ENCODE measurements around the gene THOP1.
"Not testable (repeated sequence)": the region's sequence is repeated elsewhere in the genome, so short reads cannot be mapped to it uniquely, and the experiment has no call there.

The THOP1 gene

GRCh38 chr19:2782936-2783780 is 2.1 kb upstream of the THOP1 start, which contains the start of gene SGTA:
SGTA (minus strand) TSS chr19:2783273; CDS start chr19:2769068, 14,205 bp downstream.
- DNase-seq (ENCODE audit: low read depth in 2 of 2) = peak; percentile 95 to 97

GRCh38 chr19:2783781-2784145 is 1.5 kb upstream of the THOP1 start:
- DNase-seq (ENCODE audit: low read depth in 2 of 2) = no peak

- DNase-seq (ENCODE audit: low read depth in 2 of 2) = no peak
Measured at GRCh38 chr19:2787115-2787514, 1.8 kb downstream of the THOP1 start.

DNA sequence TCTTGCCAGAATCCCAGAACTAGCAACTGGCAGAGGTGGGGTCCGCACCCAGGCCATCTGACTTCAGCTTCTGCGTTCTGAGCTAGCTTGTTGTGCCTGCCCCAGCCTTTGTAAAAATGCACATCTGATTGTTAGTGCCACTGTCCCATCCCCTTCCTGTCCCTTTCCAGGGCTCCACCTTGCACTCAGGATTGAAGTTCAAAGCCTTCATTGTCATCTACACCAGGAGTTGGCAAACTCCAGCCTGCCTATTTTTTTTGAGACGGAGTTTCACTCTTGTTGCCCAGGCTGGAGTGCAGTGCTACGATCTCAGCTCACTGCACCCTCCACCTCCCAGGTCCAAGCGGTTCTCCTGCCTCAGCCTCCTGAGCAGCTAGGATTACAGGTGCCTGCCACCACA is 2.9 kb downstream of the THOP1 start:
- DNase-seq (ENCODE audit: low read depth in 2 of 2) = no peak

DNA sequence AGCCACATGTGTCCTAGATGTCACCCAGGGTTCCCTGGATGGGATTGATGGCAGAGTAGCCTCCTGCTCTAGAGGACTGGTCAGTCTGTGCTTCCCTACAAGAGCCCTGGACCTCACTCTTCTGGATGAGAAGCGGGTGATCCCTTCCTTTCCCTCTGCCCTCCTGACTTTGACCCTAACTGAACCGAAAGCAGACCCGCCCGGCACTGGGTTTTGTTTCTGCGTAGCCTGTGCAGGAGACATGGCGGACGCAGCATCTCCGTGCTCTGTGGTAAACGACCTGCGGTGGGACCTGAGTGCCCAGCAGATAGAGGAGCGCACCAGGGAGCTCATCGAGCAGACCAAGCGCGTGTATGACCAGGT is 4.9 kb downstream of the THOP1 start:
- no peak for DNase-seq (ENCODE audit: low read depth in 2 of 2)

GRCh38 chr19:2790557-2791271 is 5.4 kb downstream of the THOP1 start:
- no peak for DNase-seq (ENCODE audit: low read depth in 2 of 2)

GRCh38 chr19:2791440-2791839 is 6.1 kb downstream of the THOP1 start:
- DNase-seq (ENCODE audit: low read depth in 2 of 2) = no peak

DNA sequence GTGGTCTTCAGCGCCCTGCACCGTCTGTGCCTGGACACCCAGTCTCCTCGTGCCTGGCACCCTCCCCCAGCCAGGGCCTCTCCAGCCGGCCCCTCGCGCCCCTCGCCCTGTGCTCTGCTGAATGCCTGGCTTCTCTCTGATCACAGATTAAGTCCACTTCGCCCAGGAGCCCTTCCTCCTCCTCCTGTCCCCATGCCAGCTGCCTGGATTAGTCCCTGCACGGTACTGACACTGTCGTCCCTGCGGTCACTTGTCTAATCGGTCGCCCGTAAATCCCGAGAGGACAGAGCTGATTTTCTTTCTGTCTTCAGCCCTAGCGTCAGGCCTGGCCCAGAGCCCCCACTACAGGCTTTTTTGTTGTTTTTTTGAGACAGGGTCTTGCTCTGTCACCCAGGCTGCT is 6.6 kb downstream of the THOP1 start:
- DNase-seq (ENCODE audit: low read depth in 2 of 2) = no peak

- DNase-seq (ENCODE audit: low read depth in 2 of 2) = not testable (repeated sequence)
Measured at GRCh38 chr19:2792666-2793065, 7.4 kb downstream of the THOP1 start.

GRCh38 chr19:2793126-2793525 is 7.8 kb downstream of the THOP1 start:
- DNase-seq (ENCODE audit: low read depth in 2 of 2) = no peak

GRCh38 chr19:2793577-2793976 is 8.3 kb downstream of the THOP1 start:
- no peak for DNase-seq (ENCODE audit: low read depth in 2 of 2)

GRCh38 chr19:2795827-2796658 is 10.7 kb downstream of the THOP1 start:
- DNase-seq (ENCODE audit: low read depth in 2 of 2) = no peak

GRCh38 chr19:2796659-2797266 is 11.5 kb downstream of the THOP1 start:
- DNase-seq (ENCODE audit: low read depth in 2 of 2) = no peak

GRCh38 chr19:2797280-2797679 is 12.0 kb downstream of the THOP1 start:
- DNase-seq (ENCODE audit: low read depth in 2 of 2) = no peak

GRCh38 chr19:2798158-2798685 is 12.9 kb downstream of the THOP1 start:
- no peak for DNase-seq (ENCODE audit: low read depth in 2 of 2)

DNA sequence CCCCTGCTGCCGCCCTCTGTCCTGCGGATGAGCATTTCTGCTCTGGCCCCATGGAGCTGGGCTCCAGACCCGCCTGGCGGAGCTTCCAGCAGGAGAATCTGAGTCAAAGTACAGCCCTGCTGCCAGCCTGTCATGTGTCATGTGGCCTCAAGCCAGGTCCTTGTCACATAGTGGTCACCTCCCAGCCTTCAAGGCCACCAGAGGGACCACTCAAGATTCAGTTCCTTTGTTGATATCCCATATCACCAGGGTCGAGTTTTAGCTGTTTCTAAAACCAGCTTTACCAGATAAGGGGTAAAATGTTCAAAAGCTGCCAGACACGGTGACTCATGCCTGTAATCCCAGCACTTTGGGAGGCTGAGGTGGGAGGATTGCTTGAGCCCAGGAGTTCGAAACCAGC is 13.4 kb downstream of the THOP1 start:
- DNase-seq (ENCODE audit: low read depth in 2 of 2) = no peak

GRCh38 chr19:2799273-2800020 is 14.1 kb downstream of the THOP1 start:
- DNase-seq (ENCODE audit: low read depth in 2 of 2) = no peak

DNA sequence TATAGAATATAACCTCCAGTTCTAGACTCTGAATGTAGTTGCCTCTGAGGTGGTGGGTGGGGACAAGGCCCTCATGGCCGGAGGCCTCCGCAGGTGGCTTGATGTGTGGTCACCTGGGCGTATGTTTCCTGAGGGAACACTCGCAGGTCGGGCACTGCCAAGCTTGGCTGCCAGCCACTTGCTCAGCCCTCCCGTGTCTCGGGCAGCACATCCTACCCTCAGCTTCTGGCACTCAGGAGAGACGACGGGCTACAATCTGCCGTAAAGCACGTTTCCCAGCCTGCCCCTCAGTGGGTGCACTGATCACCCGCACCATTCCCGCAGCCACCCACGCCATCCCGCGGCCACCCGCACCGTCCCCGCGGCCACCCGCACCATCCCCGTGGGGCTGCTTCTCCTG is 15.2 kb downstream of the THOP1 start:
- no peak for DNase-seq (ENCODE audit: low read depth in 2 of 2)

- no peak for DNase-seq (ENCODE audit: low read depth in 2 of 2)
Measured at GRCh38 chr19:2802826-2803225, 17.5 kb downstream of the THOP1 start.

DNA sequence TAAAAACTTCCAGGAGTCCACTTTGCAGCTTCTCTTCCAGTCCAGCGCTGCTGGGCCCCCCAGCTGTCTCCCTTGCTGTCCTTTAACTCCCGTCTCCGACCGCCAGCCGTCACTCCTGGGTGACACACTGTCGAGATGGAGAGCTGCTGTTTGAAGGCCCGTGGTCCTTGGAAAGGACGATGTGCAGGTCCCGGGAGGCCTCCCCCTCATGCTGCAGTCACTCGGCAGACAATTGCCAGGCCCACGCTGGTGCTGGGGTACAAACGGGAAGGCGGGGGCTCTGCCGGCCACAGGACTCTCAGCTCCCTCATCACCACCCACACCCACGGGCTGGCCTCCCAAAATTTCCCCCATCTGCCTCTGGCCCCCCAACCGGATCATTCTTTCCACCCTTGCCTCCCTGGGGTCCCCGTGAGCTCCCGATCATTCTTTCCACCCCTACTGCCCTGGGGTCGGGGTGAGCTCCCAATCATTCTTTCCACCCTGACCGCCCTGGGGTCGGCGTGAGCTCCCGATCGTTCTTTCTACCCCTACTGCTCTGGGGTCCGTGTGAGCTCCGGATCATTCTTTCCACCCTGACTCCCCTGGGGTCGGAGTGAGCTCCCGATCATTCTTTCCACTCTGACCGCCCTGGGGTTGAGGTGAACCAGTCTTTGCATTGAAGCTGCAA is 18.3 kb downstream of the THOP1 start:
- DNase-seq (ENCODE audit: low read depth in 2 of 2) = no peak
